ENCODE measurements around the gene NOSIP.

NOSIP gene

DNA sequence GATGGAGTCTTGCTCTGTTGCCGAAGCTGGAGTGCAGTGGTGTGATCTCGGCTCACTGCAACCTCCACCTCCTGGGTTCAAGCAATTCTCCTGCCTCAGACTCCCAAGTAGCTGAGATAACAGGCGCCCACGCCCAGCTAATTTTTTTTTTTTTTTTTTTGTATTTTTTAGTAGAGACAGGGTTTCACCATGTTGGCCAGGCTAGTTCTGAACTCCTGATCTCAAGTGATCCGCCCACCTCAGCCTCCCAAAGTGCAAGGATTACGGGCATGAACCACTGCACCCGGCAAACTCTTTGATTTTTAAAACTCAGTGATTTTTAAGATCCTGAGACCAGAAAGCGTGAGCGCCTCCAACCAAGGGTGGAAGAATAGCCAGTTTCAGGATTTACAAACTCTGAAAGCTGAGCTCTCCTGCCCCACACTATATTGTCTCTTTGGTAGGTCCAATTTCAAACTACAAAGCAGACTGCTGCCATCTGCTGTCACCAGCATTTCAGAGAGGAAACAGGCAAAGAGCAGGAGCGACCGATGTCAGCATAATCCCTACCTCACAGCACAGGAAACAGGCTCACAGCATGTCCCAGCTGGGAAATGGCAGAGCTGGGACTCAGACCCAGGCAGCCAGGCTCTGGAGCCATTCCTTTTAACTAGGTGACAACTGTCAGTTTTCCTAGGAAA, 9.2 kb downstream of the NOSIP start:
- DNase-seq (ENCODE audit: low read depth), result no peak

DNA sequence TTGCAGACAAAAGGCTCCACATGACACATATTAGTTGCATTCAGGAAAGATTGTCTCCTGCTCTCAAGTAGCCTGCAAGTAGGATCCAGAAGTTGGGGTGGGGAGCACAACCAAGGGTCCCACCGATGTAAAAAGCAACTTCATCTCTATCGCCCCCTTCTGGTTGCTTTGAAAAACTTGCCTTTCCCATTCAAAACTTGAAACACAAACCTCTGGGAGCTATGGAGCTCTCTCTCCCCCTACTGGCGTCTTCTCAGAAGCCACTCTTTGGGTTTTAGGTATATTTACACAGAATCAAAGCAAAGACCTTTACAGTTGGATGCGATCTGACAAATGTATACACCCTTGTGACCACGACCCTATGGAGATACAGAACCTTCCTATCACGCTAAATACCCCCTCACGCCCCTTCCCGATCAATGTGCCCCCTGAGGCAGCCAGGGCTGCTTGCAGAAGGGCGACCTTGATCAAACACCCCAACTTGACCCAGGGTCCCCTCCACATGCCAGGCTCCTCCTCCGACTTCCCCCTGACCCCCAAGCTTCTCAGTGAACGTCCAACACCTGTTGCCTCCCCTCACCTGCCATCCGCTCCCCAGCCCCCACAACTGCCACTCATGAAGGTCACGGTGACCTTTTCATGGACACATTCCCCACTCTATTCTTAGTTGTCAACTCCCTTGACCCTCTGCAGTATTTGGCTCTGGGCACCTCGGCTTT, 10.1 kb downstream of the NOSIP start:
- peak; percentile 66 for DNase-seq (ENCODE audit: low read depth)

DNA sequence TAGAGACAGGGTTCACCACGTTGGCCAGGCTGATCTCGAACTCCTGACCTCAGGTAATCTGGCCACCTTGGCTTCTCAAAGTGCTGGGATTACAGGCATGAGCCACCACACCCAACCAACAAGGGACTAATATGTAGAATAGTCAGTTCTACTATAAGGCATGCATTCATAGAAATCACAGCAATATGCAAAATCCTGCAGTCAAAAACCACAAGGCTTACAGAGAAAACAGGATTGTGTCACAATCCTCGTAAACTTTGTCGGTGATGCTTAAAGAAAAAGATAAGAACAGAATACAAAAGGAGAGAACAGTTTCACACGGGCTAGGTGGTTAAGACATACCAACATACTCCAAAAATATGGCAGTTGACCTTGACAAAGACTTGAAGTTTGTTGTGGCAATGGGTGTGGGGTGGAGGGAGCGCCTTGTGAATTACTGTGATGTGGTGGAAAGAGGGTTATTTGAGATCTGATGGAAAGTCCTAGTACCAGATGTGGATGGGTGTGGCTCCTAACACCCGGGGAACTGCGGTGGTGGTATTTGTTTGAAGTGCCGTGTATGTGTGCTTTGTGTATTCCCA, 12.4 kb downstream of the NOSIP start:
- DNase-seq (ENCODE audit: low read depth), result no peak

- DNase-seq (ENCODE audit: low read depth), result no peak
Measured at GRCh38 chr19:49566302-49566701, 14.1 kb downstream of the NOSIP start.

- no peak for DNase-seq (ENCODE audit: low read depth)
Measured at GRCh38 chr19:49565261-49565660, 15.1 kb downstream of the NOSIP start.

- no peak for DNase-seq (ENCODE audit: low read depth)
Measured at GRCh38 chr19:49564616-49565045, 15.7 kb downstream of the NOSIP start.

DNA sequence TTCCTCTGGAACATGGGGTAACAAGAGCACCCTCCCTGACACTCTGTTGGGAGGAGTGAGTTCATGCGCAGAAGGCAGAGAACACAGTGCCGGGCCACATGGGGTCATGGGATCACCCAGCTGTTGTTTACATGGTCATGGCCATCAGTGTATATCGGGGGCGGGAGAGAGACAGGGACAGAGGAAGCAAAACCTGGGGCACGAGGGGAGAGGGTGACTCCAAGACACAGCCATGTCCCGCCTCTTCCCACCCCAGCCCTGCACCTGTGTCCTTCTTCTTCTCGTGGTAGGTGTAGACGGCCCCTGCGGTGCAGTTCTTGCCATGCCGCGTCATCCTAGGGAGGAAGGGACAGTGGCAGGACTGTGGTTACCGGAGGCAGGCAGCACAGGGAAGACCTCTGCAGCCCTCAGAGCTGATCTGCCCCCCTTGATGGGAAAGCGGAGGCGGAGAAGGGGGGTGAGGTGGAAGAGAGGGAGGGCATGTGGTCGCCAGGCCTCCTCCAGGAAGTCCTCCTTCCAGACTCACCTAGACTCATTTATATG, 19.9 kb downstream of the NOSIP start:
- no peak for DNase-seq (ENCODE audit: low read depth)

DNA sequence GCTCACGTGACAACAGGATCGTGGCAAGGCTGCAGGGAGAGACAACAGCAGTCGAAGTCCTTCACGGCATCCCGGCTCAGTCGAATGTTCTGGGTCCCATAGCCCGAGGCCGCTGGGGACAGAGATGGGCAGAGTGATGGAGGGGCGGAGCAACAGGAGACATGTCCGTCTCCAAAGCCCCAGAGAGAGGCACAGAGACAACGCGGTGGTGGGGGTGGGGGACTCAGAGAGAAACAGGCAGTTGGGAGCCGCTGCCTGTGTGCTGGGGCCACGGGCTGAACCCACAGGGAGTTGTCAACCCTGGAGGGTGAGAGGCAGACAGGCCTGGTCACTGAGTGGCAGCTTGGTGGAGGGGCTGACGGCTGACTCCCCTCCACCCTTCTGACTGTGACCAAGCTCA, 20.4 kb downstream of the NOSIP start:
- no peak for DNase-seq (ENCODE audit: low read depth)

GRCh38 chr19:49559443-49559842, 20.9 kb downstream of the NOSIP start:
- DNase-seq (ENCODE audit: low read depth), result no peak

DNA sequence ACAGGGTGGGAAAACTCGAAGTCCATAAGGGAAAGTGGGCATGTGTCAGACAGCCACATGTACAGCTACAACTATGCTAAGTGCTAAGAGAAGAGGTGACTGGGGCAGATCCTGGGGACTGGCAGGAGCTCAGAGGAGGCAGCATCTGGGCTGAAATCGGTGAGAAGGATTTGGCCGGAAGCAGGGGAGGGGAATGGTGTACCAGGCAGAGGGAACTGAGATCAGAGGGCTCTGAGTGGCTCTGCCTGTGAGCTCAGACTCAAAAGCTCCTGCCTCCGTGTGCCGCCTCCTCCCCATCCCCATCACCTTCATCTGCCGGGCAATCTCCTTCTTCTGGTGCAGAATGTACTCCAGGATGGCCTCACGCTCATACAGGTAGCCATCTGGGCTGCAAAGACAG, 21.8 kb downstream of the NOSIP start:
- no peak for DNase-seq (ENCODE audit: low read depth)

DNA sequence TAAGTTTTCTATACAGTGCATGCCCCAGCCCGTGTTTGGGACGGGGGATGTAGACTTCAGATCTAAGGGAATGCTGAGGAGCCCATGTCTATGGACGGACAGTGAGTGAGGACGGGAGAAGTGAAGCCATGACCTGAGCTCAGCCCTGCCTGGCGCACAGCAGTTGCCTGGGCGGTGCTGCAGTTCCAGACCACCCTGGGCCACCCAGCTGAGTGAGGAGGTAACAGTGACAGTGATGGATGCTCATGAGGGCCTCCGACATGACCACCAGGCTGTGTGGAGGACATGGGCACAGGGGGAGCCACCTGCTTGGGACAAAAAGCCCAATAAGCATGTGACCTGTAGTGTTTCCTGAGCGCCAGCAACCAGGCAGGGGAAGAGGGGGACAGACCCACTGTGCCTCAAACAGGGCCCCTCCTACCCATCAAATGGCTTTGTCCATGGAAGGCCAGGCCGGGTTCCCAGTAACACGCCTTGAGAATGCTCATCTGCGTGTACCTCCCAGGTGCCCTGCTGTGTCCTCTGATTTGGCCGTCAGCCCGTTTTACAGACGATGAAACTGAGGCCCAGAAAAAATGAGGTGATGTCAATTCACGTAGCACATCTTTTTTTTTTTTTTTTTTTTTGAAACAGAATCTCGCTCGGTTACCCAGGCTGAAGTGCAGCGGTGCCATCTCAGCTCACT, 22.6 kb downstream of the NOSIP start:
- DNase-seq (ENCODE audit: low read depth), result no peak

DNA sequence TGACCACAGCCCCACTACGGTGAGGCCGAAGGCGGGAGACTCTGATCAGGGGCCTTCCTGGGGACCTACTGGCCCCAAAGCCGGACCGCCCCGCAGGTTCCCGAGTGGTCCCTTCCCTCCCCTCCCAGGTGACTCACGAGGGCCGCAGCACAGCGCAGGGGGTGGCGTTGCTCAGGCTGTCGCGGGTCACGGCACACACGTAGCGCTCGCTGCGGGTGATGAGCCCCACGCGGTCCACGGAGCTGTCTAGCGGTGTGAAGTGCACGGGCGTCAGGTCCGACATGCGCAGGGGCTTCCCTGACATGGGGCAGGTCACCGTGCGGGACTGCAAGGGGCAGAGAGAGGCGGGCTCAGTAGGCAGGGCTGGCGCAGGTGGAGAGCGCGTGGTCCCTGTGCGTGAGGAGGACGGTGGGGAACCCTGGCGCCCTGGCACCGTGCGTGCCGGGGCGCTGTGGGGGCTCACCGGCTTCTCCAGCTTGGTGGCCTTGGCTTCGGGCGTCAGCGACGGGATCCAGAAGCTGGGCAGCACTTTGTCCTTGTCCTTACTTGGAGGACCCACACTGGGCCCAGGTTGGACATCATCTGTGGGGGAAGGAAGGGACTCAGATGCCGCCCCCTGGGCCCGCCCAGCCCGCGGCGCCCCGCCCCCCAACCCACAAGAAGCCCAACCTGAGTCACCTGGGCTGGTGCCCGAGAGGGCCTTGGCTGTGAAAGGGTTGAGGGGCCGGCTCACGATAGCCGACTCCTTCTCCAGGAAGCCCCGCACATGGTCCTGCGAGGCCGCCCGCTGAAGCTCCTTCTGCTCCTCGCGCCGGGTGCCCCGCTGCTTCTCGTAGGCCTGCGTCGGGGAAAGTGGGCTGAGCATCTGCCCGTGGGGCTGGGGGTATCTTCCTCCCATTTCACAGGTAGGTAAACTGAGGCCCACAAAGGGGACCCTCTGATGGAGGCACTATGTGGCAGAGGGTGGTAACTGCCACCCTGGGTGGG, 23.7 kb downstream of the NOSIP start:
- no peak for DNase-seq (ENCODE audit: low read depth)

- no peak for DNase-seq (ENCODE audit: low read depth)
Measured at GRCh38 chr19:49555600-49556411, 24.6 kb downstream of the NOSIP start.

DNA sequence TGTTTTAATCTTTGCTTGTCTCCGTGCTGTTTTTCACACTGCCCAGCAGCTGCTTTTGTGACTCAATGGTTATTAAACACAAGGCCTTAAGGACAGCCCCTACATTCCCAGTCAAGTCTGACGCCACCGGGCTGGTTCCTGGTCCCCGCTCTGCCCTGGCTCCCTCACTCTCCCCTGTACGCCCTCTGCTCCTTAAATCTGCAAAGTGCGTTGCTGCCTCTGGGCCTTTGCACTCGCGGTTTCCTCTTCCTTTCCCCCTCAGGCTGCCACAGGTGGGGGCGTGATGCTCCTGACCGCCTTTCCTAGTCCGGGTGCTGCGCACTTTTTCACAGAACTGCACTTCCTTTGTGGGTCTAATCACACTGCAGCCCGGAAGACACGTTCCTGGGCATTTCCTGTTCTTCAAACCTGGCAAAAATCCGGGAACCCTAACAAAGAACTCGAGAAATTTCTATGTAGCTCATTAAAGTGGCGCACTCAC, 25.6 kb downstream of the NOSIP start:
- no peak for DNase-seq (ENCODE audit: low read depth)

DNA sequence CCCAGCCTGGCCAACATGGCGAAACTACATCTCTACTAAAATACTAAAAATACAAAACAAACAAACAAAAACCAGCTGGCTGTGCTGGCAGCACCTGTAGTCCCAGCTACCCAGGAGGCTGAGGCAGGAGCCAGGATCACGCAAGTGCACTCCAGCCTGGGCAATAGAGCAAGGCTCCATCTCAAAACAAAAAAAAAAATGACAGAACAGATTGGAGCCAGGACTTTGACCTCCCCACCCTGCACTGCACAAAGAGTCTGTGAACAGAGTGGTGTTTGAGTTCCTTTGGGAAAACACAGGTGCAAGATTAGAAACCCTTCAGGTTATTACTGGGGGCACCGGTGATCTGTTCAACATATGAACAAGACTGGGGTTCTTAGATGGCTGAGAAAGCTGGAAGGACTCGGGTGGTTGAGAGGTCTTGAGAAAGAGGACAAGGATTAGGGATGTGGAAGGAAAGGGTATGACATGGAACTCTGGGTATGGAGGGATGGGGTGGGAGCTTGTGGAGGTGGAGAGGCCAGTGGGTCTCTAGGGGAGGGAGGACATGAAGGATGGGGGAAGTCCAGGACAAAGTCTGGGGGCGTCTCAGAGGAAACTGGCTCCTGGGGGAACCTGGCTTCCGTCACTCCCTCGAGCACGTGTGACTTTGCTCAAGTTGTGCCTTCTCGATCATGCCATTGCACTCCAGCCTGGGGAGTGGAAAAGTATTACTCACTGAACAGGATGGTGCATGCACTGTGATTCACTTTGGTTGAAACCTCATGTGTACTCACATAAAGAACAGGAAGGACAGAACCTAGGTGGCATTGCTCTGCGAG, 26.7 kb downstream of the NOSIP start:
- no peak for DNase-seq (ENCODE audit: low read depth)

GRCh38 chr19:49552749-49553148, 27.6 kb downstream of the NOSIP start:
- DNase-seq (ENCODE audit: low read depth), result no peak

- no peak for DNase-seq (ENCODE audit: low read depth)
Measured at GRCh38 chr19:49551531-49551930, 28.8 kb downstream of the NOSIP start.

- no peak for DNase-seq (ENCODE audit: low read depth)
Measured at GRCh38 chr19:49549045-49549444, 31.3 kb downstream of the NOSIP start.

- peak; percentile 81 for DNase-seq (ENCODE audit: low read depth)
Measured at GRCh38 chr19:49546825-49547565, 33.4 kb downstream of the NOSIP start.

Measured in HS-27A (cell line).